Activated CD4-positive, alpha-beta T cell treated with anti-CD3 and anti-CD28 coated beads, Interleukin-10, Interleukin-2, amounts not matched to agents 100 ng/mL and 50 ng/mL, durations not matched to agents 16 hours and 8 hours (primary cell): ENCODE results near the gene ARHGAP22.

Experiments
- DNase-seq: peaks from one replicate; pipeline ENCODE4 v3.0.0-alpha.2; 2020

ARHGAP22 gene

DNA sequence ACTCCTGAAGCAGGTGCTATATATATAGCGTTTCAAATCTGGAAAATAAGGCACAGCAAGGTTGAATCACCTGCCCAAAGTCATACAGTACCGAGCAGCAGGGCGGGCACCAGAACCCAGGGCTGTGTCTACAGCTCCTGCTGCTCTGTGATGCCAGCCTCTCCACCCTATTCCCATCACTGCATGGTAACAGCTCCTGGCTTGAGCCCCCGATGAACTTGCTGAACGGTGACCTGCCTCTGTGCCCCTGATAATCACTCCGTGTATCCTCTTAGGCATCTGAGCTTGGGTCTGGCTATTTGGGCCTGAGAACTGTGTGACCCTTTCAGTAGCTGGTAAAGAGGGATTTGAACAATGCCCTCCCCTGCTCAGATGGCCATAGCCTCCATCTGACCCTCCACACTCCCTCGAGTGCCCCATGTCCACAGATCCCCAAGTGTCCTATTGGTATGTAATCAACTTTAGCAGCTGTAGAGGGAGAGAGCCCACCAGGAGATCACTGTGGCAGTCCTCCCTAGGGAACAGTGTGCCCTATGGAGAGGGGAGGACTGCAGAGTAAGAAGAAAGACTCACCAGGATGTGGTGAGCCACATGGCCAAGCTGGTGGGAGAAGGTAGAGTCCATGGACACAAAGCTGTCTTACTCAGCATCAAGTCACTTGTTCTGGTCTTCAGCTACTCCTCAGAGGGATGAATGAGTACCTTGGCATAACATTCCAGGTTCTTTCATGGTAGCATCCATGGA, 1.1 kb upstream of the ARHGAP22 start:
- DNase-seq: no peak

DNA sequence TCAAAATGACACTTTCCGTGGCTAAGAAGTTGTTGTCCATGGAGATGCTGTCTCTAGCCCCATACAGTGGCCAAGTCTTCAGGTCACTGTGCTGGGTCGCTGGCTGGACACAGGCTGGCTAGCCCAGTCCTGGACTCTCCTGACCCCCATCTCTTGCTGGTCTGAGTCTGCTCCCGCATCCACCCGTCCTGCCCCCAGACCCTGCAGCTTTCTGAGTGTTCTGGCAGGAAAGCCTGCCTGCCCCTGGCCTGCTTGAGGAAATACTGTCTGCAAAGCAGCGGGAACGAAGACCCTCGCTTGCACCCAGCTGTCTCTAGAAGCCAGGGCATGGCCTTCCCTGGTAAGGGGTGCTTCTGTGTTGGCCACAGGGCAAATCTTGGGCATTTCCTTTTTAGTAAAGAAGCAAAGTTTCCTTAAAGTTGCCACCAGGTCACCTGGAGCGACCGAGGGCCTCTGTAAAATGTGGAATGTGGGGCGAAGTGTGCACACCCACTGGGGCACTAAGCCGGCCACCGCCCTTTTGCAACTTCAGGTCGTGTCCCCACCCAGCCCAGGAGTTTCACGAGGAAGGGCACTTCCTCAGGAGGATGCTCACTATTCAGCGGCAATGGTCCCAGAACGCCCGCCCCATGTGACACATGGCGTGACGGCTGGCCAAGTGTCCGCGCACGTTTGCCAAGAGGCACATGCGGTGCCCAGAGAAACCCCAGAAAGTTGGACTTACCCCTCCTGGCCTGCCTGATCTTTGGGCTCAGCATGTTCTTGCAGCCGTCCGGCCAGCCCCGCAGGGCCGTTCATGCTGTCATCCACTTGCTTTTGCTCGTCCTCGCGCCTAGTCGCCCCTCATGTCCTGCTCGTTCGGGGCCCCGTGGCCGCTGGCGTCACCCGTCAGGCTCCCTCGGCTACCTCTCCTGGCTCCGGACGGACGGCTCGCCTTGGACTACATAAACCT, 558 bp downstream of the ARHGAP22 start:
- DNase-seq: no peak

DNA sequence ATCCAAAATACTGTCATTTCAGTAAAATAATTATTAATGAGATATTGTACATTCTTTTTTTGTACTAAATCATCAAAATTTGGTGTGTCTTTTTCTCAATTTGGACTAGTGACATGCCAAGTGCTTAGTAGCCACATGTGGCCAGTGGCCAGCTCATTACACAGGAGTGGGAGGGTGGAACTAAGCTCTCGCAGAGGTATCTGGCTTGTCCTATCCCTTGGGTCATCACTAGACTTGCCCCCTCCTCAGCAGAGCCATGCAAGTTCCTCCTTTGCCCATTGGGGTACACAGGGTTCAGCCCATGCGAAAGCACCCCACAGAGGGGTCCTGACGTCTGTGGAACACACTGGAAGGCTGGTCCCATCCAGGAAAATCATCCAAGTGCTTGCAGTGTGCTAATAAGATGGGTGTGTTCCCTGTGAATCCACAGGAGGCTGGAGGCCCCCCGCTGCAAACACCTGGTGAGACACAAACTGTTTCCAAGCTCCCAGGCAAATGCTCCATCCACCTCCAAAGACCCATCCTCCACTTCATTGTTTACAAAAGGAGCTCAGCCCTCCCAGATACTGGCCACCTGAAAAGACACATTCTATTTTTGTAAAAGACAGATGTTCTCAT, 1.3 kb downstream of the ARHGAP22 start:
- no peak for DNase-seq

DNA sequence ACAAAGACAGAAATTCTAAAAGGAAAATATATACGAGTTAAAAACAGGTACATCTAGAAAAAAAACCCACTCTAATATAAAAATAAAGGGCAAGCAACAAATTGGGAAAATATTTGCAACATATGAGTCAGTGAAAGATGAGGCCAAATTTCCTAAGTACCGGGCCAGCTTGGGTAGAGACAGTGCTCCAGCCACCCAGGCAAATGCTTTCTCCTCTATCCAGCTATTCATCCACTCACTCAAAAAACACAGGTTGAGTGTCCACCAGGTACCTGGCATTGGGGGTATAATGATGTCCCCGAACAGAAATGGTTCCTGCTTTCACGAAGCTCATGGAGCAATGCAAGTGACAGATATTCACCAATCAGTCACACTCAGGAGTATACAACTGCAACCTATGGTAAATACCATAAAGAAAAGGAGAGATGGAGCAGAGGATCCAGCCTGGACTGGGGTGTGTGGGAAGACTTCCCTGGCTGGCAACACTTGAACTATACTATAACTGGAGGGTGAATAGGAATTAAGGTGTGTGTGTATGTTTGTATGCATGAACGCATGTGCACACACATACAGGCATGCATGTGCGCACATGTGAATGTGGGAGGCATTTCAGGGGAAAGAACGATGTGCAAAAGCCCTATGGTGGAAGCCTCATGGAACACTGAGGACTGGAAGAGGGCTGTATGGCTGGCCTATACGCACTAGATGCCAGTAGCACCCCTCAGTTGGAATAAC, 2.3 kb downstream of the ARHGAP22 start:
- no peak for DNase-seq

DNA sequence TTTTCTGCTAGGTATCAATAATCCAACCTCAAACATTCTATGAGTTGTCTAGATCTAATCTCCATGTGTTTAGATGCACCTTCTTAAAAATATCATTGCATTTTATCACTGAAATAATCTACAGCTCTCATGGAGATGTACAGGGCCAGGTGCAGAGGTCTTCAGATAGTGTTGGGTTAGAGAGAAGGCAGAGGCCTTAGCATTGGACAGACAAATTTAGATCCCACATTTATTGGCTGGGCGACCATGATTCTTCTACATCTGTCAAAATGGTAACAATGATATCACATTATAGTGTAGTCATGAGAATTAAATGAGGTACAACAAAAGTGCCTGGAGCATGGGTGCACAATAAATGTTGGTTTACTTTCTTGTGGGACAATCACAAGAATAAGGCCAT, 3.1 kb downstream of the ARHGAP22 start:
- DNase-seq: no peak

DNA sequence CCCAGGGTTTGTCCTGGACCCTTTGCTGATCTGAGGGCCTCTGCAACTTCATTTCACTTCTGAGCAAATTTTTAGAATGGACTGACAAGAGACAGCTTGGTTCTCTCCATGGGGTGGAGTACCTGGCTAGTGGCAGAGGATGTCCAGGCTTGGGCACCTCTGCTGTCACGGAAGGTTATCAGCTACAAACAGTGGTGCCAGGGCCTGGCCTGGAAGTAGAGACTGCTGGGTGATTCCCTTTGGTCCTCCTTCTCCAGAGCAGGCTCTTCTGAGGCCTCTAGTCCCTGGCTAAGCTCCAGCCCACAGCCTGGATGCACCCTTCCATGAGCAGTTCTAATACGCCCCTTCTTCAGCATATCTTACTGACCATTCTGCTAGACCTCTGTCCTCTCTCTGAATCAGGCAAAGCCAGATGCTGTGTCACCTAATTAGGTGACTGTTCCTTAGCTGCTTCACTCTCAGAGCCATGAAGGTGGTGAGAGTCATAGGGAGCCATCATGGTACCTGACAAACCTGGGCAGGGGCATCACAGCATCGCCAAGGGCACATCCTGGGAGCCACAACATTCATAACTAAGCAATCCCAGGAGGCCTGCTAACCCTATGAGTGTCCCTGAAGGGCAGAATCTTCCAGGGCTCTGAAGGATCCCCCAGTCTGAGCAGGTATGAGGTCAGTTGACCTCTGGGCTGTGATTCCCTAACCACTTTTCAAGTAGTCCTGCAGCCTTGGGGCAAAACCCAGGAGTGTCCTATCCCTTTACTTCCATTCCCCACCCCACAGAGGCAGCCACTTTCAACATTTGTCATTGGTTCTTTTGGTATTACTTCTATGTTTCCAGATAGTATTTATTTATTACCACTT, 4.0 kb downstream of the ARHGAP22 start:
- no peak for DNase-seq

DNA sequence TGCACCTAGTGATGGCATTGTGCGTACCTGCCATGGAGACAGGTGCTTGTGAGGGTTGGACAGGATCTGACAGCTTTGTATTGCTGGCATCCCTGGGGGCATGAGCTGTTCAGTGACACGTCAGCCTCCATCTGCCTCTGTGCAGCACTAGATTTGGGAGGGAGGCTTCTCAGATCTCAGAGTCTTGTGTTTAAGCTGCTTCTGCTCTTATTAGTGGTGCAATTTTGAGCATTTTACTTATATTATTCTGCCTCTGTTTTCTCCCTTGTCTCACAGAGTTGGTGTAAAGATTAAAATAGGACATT, 5.1 kb downstream of the ARHGAP22 start:
- no peak for DNase-seq

DNA sequence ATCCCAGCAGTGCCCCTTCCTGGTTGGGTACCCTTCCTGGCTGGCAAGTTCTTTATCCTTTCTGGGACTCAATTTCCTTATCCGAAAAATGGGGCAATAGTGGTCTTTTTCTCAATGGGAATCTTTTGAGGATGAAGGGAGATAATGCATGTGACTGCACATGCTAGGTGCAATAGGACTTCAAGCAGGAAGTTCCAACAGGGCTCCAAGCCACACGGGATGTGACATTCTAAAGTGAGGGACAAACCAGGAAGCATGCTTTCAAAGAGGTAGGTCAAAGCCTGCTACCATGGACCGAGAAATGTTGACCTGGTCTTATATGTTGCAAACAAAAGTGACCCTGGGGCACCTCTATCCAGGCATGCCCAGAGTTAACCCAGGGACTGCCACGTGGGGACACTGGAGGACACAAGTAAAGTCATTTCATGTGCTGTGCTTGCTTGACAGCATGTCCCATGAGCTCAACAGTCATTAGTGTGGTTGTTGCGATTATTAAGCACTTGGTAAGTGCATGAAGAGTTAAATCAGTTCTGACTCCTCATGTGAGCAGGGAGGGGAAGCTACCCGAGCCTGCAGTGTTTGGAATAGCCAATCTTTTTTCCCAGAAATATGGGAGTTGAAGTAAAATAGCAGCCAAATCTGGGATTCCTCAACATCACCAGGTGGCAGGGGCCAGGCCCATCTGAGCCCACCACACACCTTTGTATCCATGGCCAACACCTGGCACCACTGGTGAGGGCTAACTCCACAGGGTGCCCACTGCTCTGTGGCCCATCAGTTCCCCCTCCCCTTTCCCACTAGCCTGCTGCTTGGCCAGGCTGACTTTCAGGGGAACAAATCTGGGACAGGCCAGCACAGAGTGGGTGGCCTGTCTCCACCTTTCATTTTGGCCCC, 5.7 kb downstream of the ARHGAP22 start:
- DNase-seq: no peak

DNA sequence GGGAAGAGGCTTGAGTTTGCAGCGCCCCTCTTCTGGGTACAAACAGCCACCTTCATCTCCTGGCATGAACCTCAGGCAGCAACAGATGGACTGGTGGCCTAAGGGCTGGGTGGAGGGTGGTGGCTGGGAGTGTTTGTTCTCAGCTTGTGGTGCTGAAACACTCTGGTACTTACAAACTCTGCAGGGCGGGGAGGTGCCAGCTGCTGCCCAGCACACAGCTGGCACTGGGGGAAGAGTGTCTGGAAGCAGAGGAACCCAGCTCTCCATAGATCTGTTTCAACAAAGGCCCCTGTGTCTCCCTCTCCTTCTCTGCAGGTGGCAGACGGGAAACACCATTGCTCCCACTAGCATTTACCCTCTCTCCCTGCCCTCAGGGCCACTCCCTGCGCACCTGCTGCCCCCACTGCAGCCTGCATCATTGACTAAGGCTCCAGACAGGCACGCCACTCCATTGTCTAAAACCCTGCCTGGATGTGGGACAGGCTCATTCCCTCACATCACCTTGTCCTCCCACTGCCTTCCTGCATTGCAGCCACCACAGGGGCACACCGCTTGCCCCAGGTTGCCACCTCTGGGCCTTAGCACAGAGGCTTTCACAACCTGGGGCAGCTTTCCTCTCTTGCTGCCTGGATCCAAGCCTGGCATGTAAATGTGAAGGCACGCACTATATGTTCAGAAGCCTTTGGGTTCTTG, 6.5 kb downstream of the ARHGAP22 start:
- no peak for DNase-seq

DNA sequence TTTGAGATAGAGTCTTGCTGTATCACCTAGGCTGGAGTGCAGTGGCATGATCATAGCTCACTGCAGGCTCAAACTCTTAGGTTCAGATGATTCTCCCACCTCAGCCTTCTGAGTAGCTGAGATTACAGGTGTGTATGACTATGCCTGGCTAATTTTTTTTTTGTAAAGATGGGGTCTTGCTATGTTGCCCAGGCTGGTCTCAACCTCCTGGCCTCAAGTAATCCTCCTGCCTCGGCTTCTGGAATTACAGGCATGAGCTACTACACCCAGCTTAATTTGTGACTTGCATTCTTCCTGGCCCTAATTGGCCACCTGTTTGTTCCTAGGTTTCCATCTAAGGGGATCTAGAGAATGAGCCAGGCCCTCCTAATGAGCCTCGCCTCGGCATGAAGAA, 9.3 kb downstream of the ARHGAP22 start:
- no peak for DNase-seq

DNA sequence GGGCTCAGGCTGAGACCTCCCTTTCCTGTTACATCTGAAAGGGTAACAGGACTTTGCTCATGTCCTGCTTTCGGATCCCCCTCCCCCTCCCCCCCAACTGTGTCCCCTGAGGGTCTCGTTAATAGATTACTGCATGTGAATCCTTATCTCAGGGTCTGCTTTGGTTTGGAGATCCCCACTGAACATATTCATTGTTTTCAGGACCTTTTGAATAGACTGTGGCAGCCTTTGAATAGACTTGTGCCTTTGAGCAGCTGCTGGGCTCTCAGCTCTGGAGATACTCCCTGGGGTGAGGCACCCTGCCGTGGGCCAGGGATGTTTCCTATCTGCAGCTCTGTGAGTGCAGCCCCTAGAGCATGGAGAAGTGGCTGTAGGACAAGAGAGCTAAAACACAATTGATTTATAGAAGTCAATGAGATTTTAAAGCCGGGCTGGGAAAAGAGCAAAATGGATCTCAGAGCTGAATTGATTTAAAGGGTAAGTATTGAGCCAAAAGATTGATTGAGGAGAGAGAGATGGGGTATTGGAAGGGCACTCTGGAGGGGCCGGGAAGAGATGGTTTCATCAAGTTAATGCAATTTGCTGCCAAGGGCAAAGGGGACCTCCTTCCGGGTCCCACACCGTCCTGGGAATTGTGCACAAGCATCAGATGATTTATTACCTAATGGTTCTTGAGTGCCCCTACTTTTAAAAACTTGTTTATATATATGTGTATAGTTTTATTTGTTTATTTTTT, 9.9 kb downstream of the ARHGAP22 start:
- no peak for DNase-seq

DNA sequence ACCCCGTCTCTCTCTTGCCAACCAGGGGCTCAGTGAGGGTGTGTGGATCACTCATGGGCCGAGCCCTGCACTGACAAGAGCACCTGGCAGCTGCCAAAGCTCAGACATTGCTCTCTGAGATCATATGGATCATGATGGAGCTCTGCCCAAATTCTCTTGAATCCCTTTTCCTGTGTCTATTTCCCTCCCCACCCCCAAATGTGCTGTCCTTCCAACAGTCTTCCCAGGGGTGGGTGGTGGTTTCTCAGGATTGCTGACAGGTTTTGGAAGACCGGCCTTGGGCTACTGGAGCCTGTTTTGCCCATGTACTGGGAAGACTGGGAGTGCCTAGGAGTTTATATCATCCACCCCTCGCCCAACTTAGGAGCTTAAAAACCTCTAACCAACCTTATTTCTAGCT, 10.5 kb downstream of the ARHGAP22 start:
- no peak for DNase-seq

DNA sequence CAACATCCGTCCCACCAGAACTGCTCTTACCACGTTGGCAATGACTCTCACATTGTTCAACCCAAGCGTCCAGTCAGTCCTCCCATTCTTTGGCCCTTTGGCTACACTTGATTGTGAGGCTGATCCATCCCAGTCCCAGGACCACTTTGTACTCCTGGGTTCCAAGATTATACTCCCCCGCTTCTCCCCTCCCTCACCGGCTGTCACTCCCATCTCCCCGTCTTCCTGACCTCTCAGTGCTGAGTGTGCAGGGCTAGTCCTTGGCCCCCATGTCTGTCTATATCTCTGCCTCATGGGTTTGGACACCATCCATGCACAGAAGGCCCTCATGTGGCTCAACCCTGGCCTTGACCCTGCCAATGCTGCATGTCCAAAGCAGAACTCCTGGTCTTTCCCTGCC, 12.5 kb downstream of the ARHGAP22 start:
- DNase-seq: no peak

DNA sequence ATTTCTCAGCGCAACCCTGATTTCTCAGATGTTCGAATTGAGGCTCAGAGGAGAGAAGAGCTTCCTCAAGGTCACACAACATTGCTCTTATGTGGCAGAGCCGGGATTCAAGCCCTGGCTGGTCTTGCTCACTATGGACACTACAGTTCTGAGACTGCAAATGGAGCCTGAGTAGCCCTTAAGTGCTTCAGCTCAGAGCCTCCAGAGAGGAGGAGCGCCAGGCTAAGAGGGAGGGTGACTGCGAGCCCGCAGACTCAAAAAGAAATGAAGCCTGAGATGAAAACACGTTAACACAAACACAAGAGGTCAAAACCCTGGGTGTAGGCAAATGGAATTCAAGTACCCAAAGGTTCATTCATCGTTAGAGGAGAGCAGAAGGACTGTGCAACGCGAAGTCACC, 13.9 kb downstream of the ARHGAP22 start:
- DNase-seq: no peak

DNA sequence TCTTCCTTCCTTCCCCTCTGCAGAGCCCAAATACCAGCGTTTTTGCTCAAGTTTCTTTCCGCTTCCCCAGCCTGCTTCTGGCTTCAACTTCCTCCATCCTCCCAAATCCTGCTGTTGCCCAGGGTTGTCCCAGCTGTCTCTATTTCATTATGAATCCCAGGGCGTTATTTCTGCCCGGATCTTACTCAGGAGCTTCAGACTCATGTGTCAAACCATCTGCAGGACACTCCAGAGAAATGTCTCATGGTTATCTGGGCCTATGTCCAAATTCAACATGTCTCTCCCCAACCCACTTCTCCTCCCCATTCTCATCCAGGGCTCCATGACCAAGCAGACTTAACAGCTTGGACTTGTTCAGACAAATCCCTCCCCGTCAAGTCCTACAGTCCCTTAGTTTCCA, 15.6 kb downstream of the ARHGAP22 start:
- no peak for DNase-seq

DNA sequence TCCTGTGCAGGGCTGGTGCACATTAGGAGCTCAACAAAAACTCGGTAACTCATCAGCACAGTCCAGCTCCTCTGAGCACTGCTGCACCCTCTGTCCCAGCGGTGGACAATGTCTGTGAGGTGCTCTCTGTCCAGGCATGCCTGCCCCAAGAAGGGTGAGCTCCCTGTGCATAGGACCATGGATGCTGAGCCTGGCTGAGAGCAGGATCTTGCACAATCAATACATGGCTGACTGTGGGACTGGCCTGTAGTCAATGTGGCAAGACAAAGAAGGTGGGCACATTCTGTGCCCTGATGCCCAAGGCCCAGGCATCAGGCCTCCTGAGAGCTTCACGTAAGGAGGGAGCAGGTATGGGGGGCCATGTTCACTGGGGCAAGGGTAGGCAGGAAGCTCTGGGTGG, 17.1 kb downstream of the ARHGAP22 start:
- no peak for DNase-seq

DNA sequence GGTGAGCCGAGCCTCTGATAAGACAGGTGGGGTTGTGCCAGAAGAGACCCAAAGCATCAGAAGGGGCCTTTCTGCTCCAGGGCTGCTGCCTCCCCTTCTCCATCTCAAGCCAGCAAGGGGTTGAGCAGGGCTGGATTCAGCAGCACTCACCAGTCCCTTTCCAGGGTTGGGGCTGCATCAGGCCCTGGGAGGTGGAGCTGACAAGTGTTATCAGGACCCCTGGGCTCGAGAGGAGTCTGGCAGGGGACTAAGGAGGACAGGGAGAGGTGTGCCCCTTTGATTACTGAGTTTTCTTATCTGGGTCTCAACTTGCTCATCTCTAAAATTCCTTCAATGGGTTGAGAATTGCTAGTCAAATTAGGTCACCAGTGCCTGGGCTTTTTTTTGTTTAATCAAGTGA, 17.8 kb downstream of the ARHGAP22 start:
- no peak for DNase-seq

DNA sequence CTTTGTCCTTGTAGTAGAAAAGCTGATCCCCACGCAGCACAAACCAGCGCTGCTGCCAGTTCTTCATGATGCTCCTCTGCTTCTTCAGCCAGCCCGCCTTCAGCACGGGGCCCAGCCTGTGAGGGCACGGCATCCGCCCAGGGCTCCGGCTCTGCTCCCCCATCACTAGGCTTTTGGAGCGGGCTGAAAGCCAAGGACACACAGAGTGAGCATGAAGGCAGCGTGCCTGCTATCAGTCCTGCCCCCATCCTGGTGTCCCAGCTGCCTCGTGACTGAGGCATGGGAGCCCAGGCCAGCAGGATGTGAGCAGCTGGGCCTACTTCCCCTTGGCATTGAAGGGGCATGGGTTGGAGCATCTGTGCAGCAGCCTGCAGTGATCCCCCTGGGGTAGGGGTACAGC, 21.9 kb downstream of the ARHGAP22 start:
- DNase-seq: no peak

DNA sequence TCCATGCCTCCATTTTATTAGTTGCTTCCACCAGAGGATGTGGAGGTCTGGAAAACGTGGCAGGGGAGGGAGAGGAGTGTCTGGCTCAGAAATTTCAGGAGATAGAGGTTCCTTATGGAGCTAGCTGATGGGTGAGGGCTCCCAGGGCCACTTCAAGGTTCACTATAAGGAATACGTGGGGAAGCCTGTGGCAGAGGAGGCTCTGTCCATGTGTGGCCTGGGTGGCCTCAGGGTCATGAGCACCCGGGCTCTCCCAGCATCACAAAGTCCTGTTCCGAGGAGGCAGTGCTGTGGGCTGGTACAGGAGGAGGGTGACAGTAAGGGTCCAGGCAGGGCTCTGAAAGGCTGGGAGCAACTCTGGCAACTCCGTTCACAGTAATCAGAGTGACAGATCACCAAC, 24.6 kb downstream of the ARHGAP22 start:
- DNase-seq: no peak
